GM19025 (cell line): ENCODE data around the gene PTDSS2.

Experiments used
- ATAC-seq: cut with Tn5 transposase; IDR thresholded peaks from one replicate; pipeline ENCODE4 v1.9.1; 2021; ENCODE audit warnings: mild to moderate bottlenecking, low read depth, moderate library complexity; ENCODE audit not compliant: unreplicated experiment

The PTDSS2 gene

GRCh38 chr11:538431-539051 is 88.5 kb downstream of the PTDSS2 start:
- ATAC-seq = no peak

- ATAC-seq = no peak
Observed at GRCh38 chr11:539971-540481, 89.9 kb downstream of the PTDSS2 start.
